Hematopoietic multipotent progenitor cell treated with erythropoietin and hydrocortisone succinate and interleukin-3 and kit ligand, for 17 days (in vitro differentiated cells): ENCODE data around the gene MPPED2.

ENCODE experiments used
- DNase-seq: peaks from one replicate; pipeline ENCODE4 v3.0.0-alpha.2; 2015; ENCODE audit warnings: low spot score

MPPED2 gene

DNA sequence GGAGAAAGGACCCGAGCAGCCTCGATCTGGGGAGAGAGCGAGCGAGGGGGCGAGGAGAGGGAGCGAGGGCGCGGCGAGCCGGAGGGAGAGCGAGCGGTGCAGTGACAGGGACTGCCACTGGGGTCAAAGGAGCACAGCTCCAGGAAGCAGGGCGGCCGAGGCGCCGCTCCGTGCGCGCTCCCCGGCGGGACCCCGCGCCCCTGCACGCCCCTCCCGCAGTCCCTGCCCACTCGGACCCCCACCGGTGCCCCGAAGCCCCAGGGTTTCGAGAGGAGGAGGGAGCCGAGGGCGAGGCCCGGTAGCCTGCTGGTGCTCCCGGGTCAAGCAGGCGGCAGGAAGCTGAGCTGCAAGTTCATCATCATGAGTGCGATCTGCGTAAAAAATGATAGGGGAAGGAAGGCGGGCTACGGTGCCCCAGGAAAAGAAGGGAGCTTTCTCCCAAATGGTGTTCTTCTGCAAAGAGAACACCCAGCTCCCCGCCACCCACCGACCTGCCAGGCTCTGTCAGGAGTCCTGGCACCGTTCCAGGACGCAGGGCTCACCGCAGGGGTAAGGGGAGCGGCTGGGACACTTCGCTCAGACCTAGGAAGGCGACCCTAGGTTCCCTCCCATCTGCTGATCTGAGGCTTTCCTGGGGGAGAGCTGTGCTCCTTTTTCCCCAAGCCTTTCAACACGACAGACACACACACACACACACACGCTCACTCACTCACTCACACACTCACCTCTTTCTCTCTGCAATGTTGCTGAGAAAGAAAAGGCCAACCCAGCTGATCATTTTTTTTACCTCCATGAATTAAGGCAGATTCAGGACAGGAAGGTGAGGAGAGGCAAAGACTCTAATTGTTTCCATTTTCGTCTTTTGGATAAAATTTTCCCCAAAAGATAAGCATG, at the start of gene MPPED2:
Gene MPPED2 (minus strand): TSS at position 103 of the 894 bp plus-strand sequence. CDS start 5,980 bp downstream, outside the sequence.
- DNase-seq, result no peak

DNA sequence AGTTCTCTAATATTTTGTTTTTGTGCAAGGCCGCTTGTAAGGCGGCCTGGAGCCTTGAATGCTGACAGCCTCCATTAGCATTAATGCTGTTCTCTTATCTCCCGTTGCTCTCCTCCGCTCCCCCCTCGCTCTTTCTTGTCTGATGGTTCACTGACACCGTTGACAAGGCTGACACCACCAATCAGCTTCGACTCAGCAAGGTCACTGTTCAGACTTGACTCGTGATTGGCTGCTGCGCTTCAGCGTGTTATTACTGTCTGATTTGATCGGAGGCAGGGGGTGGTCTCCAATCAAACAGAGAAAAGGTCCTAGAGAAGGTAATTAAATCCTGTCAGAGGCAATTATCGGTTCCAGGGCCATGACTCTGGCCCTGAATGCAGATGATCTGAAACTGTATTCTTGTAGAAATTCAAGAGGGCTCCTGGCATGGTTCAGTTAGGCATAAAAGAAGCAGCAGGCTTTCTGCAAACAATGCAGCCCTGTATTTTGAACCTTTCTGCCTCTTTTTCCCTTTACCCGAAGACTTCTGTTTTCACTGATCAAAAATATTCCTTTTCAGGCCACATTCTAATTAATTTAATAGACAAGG, 49.3 kb upstream of the MPPED2 start:
- DNase-seq, result no peak

DNA sequence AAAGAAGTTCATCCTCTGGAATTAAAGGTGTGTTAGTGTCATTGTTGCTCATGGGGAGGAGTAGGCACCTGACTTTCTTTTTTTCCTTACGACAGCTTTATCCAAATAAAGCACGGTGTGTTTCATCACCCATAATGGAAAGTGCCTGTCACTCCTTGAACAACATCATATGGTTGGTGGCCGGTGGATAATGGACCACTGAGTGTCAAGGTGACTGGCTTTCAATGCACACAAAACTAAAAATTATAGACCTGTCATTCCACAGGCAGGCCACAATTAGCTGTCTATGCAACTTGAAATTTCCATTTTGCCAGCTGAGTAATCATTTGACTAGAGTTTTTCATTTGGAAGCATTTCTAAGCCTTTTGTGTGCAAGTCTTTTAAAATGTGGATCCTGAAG, 45.0 kb upstream of the MPPED2 start:
- no peak for DNase-seq

DNA sequence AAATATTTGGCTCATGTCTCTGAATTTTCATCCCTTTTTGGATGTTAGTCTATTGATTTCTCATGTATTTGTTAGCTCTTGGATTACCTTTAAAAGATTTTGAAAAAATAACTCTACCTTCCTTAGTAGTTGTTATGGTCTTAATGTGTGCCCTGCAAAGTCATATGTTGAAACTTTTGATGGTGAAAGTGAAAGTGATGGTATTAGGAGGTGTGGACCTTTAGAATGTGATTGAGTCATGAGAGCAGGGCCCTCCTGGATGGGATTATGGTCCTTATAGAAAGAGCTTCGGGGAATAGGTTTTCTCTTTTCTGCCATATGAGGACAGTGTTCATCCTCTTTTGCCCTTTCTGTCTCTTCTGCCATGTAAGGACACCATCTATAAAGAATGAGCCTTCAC, 33.6 kb upstream of the MPPED2 start:
- no peak for DNase-seq

- no peak for DNase-seq
Measured at GRCh38 chr11:30617762-30618161, 31.6 kb upstream of the MPPED2 start.

DNA sequence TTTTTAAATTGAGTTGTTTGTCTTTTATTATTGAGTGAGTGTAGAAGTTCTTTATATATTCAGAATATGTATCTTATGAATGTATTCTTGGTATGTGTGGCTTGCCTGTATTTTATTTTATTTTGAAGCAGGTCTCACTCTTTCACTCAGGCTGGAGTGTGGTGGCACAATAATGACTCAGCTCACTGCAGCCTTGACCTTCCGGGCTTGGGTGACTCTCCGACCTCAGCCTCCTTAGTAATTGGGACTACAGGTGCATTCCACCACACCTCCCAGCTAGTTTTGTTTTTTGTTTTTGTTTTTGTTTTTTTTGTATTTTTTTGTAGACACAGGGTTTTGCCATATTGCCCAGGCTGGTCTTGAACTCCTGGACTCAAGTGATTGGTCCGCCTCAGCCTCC, 24.5 kb upstream of the MPPED2 start:
- no peak for DNase-seq

GRCh38 chr11:30608534-30608933, 22.4 kb upstream of the MPPED2 start:
- no peak for DNase-seq

- no peak for DNase-seq
Measured at GRCh38 chr11:30605036-30605605, 19.0 kb upstream of the MPPED2 start.

GRCh38 chr11:30603357-30603756, 17.2 kb upstream of the MPPED2 start:
- no peak for DNase-seq

- no peak for DNase-seq
Measured at GRCh38 chr11:30596832-30597231, 10.7 kb upstream of the MPPED2 start.

GRCh38 chr11:30595934-30596333, 9.8 kb upstream of the MPPED2 start:
- no peak for DNase-seq

- DNase-seq, result no peak
Measured at GRCh38 chr11:30594646-30595411, 8.7 kb upstream of the MPPED2 start.

- DNase-seq, result no peak
Measured at GRCh38 chr11:30587269-30587812, 1.2 kb upstream of the MPPED2 start.

- DNase-seq, result no peak
Measured at GRCh38 chr11:30585892-30586250, 282 bp downstream of the MPPED2 start.

- DNase-seq, result no peak
Measured at GRCh38 chr11:30585125-30585891, 845 bp downstream of the MPPED2 start.

GRCh38 chr11:30583476-30584280, 2.5 kb downstream of the MPPED2 start:
- DNase-seq, result no peak

- no peak for DNase-seq
Measured at GRCh38 chr11:30582726-30583125, 3.4 kb downstream of the MPPED2 start.

DNA sequence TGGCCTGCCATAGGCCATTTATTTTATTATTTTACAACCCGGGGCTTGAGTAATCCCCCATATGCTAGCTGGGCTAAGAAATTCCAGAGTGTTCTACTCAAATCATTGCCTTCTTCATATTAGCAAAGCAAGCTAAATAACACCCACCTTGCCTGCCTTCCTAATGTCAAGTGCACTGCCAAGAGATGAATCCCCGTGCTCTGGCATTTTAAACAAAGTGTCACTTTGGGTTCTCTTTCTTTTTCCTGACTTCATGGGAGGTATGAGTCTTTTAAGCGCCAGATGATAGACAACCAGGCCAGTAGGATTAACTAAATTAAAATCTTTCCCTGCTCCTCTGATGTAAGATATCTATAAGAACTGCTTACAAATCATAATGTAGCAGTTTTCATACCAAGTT, 4.5 kb downstream of the MPPED2 start:
- no peak for DNase-seq

DNA sequence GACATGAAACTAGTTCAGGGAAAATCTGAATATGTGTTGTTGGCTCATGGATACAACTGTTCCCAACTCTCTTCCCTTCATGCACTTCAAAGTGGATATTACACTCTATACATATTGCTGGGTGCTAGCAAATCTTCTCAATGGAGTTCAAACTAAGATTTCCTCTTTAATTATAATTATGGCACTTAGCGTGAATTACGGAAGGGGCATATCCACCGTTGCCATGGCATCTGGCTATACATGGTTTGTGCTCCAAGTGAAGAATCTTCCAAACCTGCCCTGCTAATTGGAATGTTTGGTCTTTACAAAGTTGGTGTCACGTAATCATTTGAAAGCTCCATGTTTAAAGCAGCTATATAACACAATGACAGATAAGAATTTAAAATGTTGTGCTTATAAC, 5.6 kb downstream of the MPPED2 start:
- no peak for DNase-seq

DNA sequence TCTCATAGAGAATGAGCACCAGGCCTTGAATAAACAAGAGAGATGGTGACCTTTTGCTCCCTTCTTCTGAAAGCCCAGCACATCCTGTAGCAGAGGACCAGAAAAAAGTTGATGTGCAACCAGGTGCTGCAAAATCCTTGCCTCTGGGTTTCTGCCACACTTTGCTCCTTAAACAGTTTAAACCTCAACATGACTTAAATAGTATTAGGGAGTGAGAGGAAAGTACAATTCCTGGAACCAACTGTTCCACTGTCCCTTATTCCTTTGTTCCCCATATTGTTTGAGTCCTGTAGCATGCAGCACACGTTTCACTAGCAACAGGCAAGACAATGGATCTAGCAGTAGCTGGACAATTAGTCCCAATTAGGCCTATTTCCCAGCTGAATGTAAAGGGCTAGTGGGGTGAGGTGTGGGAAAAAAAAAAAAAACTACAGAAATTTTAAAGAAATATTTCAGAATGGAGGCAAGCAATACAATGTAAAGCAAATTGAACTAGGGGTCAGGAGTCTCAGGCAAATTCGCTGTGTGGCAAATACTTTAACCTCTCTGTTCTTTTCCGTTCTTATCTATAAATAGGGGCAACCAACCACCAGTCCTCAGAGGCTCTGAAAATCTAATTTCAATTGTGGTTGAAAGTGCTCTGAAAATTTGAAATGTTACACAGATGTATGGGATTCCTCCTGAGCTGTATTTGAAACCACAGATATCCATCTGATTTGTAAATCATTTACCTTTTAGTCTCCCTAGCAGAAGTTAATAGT, 6.6 kb downstream of the MPPED2 start:
- DNase-seq, result no peak
